Measurements from ENCODE around the gene UNC45A. TPM values are rescaled to one million over a fixed set of nuclear protein-coding genes. Genes with fewer than 3 reads are reported as not detected.
"Not testable (repeated sequence)": the region's sequence is repeated elsewhere in the genome, so short reads cannot be mapped to it uniquely, and the experiment has no call there.

The UNC45A gene
- total RNA-seq, 4 donors from 2014 or later: 38.7 to 76.0 (median 64.2) TPM

GRCh38 chr15:90892498-90893174 is 42.4 kb upstream of the UNC45A start:
- H3K4me3 ChIP-seq: no peak overlapping the region
- intact Hi-C loops (cut with DNase I): no loop called here
- 89 to 92% methylated on average over 8 to 19 of the region's 29 CpGs for WGBS, 2 donors
- no peak for TF ChIP-seq POLR2A (IDR thresholded peaks at IDR 0.05)
- no peak for TF ChIP-seq CTCF (IDR thresholded peaks at IDR 0.05)
- no peaks in the 10 kb centered on the region for H3K27me3 ChIP-seq
- H3K27ac ChIP-seq: no peak overlapping the region
- H3K36me3 ChIP-seq: peaks cover 16 to 68% (median 29%) of the 10 kb centered on the region in 3 donors
- H3K4me1 ChIP-seq: no peaks in the 10 kb centered on the region
- no peak for DNase-seq
- H3K9me3 ChIP-seq: no peaks in the 10 kb centered on the region

GRCh38 chr15:90893175-90894090 is 41.7 kb upstream of the UNC45A start:
- H3K27ac ChIP-seq: no peak overlapping the region
- peaks cover 16 to 68% (median 29%) of the 10 kb centered on the region in 3 donors for H3K36me3 ChIP-seq
- H3K4me3 ChIP-seq: no peak overlapping the region
- TF ChIP-seq POLR2A (IDR thresholded peaks at IDR 0.05) (no peak), CTCF (IDR thresholded peaks at IDR 0.05) (no peak)
- H3K4me1 ChIP-seq: no peaks in the 10 kb centered on the region
- no peaks in the 10 kb centered on the region for H3K27me3 ChIP-seq
- H3K9me3 ChIP-seq: no peaks in the 10 kb centered on the region
- DNase-seq: no peak
- intact Hi-C loops (cut with DNase I): no loop called here
- 85% methylated on average over 15 of the region's 33 CpGs; no CpG with 5 or more reads in 1 of the 2 donors for WGBS, 2 donors

- Histone ChIP-seq H3K4me1 (no peaks in the 10 kb centered on the region), H3K27me3 (no peaks in the 10 kb centered on the region), H3K27ac (no peak overlapping the region), H3K9me3 (no peaks in the 10 kb centered on the region), H3K36me3 (peaks cover 13 to 51% (median 21%) of the 10 kb centered on the region in 3 donors), H3K4me3 (no peak overlapping the region)
- intact Hi-C loops (cut with DNase I): no loop called here
- whole genome bisulfite sequencing, 2 donors: 75 to 78% methylated on average over 5 of the region's 10 CpGs
- TF ChIP-seq CTCF (IDR thresholded peaks at IDR 0.05): no peak
- TF ChIP-seq POLR2A (IDR thresholded peaks at IDR 0.05): no peak
- no peak for DNase-seq
These were observed 39.4 kb upstream of the UNC45A start for GRCh38 chr15:90895571-90896117.

GRCh38 chr15:90897131-90897655 is 37.9 kb upstream of the UNC45A start:
- H3K27me3 ChIP-seq; DNase-seq; intact Hi-C loops (cut with DNase I); H3K27ac ChIP-seq; H3K9me3 ChIP-seq; H3K4me3 ChIP-seq: not testable (repeated sequence)
- 77 to 86% methylated on average over 9 to 14 of the region's 14 CpGs for WGBS, 2 donors
- Histone ChIP-seq H3K4me1 (peaks cover 4 to 11% (median 5%) of the 10 kb centered on the region in 3 donors), H3K36me3 (peaks cover 12 to 36% (median 13%) of the 10 kb centered on the region in 3 donors)

- H3K27me3 ChIP-seq: no peaks in the 10 kb centered on the region
- H3K36me3 ChIP-seq: peaks cover 11 to 16% (median 15%) of the 10 kb centered on the region in 3 donors
- peak overlapping the region; percentile 90 to 97 (median 92) for H3K27ac ChIP-seq
- intact Hi-C loops (cut with DNase I): no loop called here
- peak overlapping the region in 3 of 4 donors; percentile 84 to 99 (median 91) for H3K4me3 ChIP-seq
- DNase-seq: no peak
- H3K9me3 ChIP-seq: no peaks in the 10 kb centered on the region
- WGBS, 2 donors: 54 to 57% methylated on average over 14 of the region's 14 CpGs
- TF ChIP-seq CTCF (IDR thresholded peaks at IDR 0.05) (no peak), POLR2A (IDR thresholded peaks at IDR 0.05) (no peak)
- H3K4me1 ChIP-seq: peaks cover 14 to 34% (median 14%) of the 10 kb centered on the region in 3 donors
These were observed 33.7 kb upstream of the UNC45A start for GRCh38 chr15:90901175-90902039.
